Activated B cell treated with CpG ODN at 0.5 μM for 24 hours (primary cell): ENCODE results near the gene TMC7. TPM values are rescaled to one million over a fixed set of nuclear protein-coding genes. Genes with fewer than 3 reads are reported as not detected.

Source experiments
- ATAC-seq: fragments of 200-7000 bp; cut with Tn5 transposase; one replicate; pipeline ENCODE4 v1.10.0; 2021; ENCODE audit warnings: low read depth, mild to moderate bottlenecking, moderate library complexity
- CTCF ChIA-PET: fragments of 350-600 bp; sonication (Branson Sonifier 250); formaldehyde crosslinking; loops from one replicate; lab custom pipeline; 2021; ENCODE audit warnings: antibody characterized with exemption; lab: Charles Lee
- POLR2A ChIA-PET: fragments of 350-600 bp; sonication (Branson Sonifier 250); formaldehyde crosslinking; loops from one replicate; lab custom pipeline; 2021; ENCODE audit warnings: antibody characterized with exemption; lab: Charles Lee
- DNase-seq: peaks from one replicate; pipeline ENCODE4 v3.0.0; 2022
- H3K27ac Mint-ChIP-seq: one replicate; pipeline ENCODE4 v1.8.0; 2020; ENCODE audit warnings: mixed read lengths
- H3K27me3 Mint-ChIP-seq: one replicate; pipeline ENCODE4 v1.8.0; 2021; ENCODE audit warnings: mixed read lengths
- H3K36me3 Mint-ChIP-seq: one replicate; pipeline ENCODE4 v1.8.0; 2021; ENCODE audit warnings: low read depth, mixed read lengths
- H3K4me1 Mint-ChIP-seq: one replicate; pipeline ENCODE4 v1.8.0; 2021; ENCODE audit warnings: mixed read lengths
- H3K4me3 Mint-ChIP-seq: one replicate; pipeline ENCODE4 v1.8.0; 2020; ENCODE audit warnings: mild to moderate bottlenecking, mixed read lengths
- H3K9me3 Mint-ChIP-seq: one replicate; pipeline ENCODE4 v1.8.0; 2020; ENCODE audit warnings: mixed read lengths
- CTCF ChIP-seq: fragments of 200-600 bp; IDR thresholded peaks from one replicate; pipeline ENCODE4 v1.8.0; 2022; ENCODE audit warnings: antibody characterized with exemption, mild to moderate bottlenecking
- intact Hi-C: fragments of 100-400 bp; cut with micrococcal nuclease; formaldehyde crosslinking; loops from one replicate; pipeline ENCODE4 v1.15.1; 2024
- total RNA-seq: library from RNA; stranded (reverse); gene quantifications from 2 replicates; pipeline ENCODE4 v1.2.3, GENCODE V29; 2022

The TMC7 gene
- total RNA-seq, 1 donor from 2014 or later = not detected

- intact Hi-C loops = loop anchor here (5.0 to 10.0 kb wide), 3 partner anchors 127 to 437 kb away; partner anchors contain the start of genes CCP110 and GDE1
- H3K27me3 Mint-ChIP-seq = peaks cover 2% of the 10 kb centered on the region
- ChIA-PET CTCF (interaction anchor here (1.4 to 7.0 kb wide), 3 partner anchors 284 to 418 kb away, joined by 3 to 69 read pairs (median 66); no protein-coding TSS in a partner anchor), POLR2A (no interaction called here)
- peaks cover 12% of the 10 kb centered on the region for H3K36me3 Mint-ChIP-seq
- DNase-seq = no peak
- no peaks in the 10 kb centered on the region for H3K9me3 Mint-ChIP-seq
- ATAC-seq = no peak
- H3K27ac Mint-ChIP-seq = no peak overlapping the region
- H3K4me3 Mint-ChIP-seq = no peak overlapping the region
- peaks cover 5% of the 10 kb centered on the region for H3K4me1 Mint-ChIP-seq
- no peak for TF ChIP-seq CTCF
These were observed 101.1 kb downstream of the TMC7 start for GRCh38 chr16:19084879-19085278.

GRCh38 chr16:19085679-19086200 is 102.0 kb downstream of the TMC7 start:
- no peaks in the 10 kb centered on the region for H3K9me3 Mint-ChIP-seq
- no peak overlapping the region for H3K27ac Mint-ChIP-seq
- no peak overlapping the region for H3K4me3 Mint-ChIP-seq
- DNase-seq (no peak), ATAC-seq (no peak)
- peaks cover 5% of the 10 kb centered on the region for H3K4me1 Mint-ChIP-seq
- TF ChIP-seq CTCF = no peak
- peaks cover 2% of the 10 kb centered on the region for H3K27me3 Mint-ChIP-seq
- ChIA-PET POLR2A (interaction anchor here (0.7 kb wide), 1 partner anchor 161 kb away, joined by 7 read pairs; no protein-coding TSS in a partner anchor), CTCF (interaction anchor here (0.8 to 7.0 kb wide), 13 partner anchors 13 to 417 kb away, joined by 3 to 69 read pairs (median 3); no protein-coding TSS in a partner anchor)
- intact Hi-C loops = loop anchor here (1.0 to 10.0 kb wide), 8 partner anchors 82 to 801 kb away; partner anchors contain the start of genes CCP110 and GDE1
- peaks cover 11% of the 10 kb centered on the region for H3K36me3 Mint-ChIP-seq

GRCh38 chr16:19086322-19087199 is 102.8 kb downstream of the TMC7 start:
- ATAC-seq (peak; percentile 97), DNase-seq (peak; percentile 82)
- no peak overlapping the region for H3K27ac Mint-ChIP-seq
- TF ChIP-seq CTCF = peak; percentile 91
- POLR2A ChIA-PET = interaction anchor here (0.6 to 0.9 kb wide), 3 partner anchors 82 to 288 kb away, joined by 7 to 10 read pairs (median 7); partner anchors contain the start of gene SYT17
- peaks cover 3% of the 10 kb centered on the region for H3K36me3 Mint-ChIP-seq
- H3K9me3 Mint-ChIP-seq = peaks cover under 1% of the 10 kb centered on the region
- peak overlapping the region; percentile 63 for H3K4me3 Mint-ChIP-seq
- peaks cover 2% of the 10 kb centered on the region for H3K27me3 Mint-ChIP-seq
- intact Hi-C loops = loop anchor here (1.0 to 10.0 kb wide), 8 partner anchors 81 to 800 kb away; partner anchors contain the start of genes CCP110 and GDE1
- peaks cover 5% of the 10 kb centered on the region for H3K4me1 Mint-ChIP-seq
- CTCF ChIA-PET = interaction anchor here (0.7 to 7.0 kb wide), 15 partner anchors 14 to 416 kb away, joined by 3 to 69 read pairs (median 3); partner anchors contain the start of gene ITPRIPL2

- peaks cover 4% of the 10 kb centered on the region for H3K9me3 Mint-ChIP-seq
- DNase-seq (no peak), ATAC-seq (no peak)
- intact Hi-C loops = loop anchor here (5.0 to 10.0 kb wide), 3 partner anchors 124 to 434 kb away; partner anchors contain the start of genes CCP110 and GDE1
- peaks cover 5% of the 10 kb centered on the region for H3K4me1 Mint-ChIP-seq
- ChIA-PET CTCF (interaction anchor here (0.7 to 7.0 kb wide), 5 partner anchors 29 to 414 kb away, joined by 3 to 69 read pairs (median 29); no protein-coding TSS in a partner anchor), POLR2A (interaction anchor here (1.6 kb wide), 1 partner anchor 28 kb away, joined by 3 read pairs; no protein-coding TSS in a partner anchor)
- H3K36me3 Mint-ChIP-seq = no peaks in the 10 kb centered on the region
- TF ChIP-seq CTCF = no peak
- peaks cover 2% of the 10 kb centered on the region for H3K27me3 Mint-ChIP-seq
- H3K4me3 Mint-ChIP-seq = no peak overlapping the region
- no peak overlapping the region for H3K27ac Mint-ChIP-seq
These were observed 104.7 kb downstream of the TMC7 start for GRCh38 chr16:19088341-19088916.
